G401.6 (cell line): ENCODE measurements around the gene ATP7B.
"Not testable (repeated sequence)": the region's sequence is repeated elsewhere in the genome, so short reads cannot be mapped to it uniquely, and the experiment has no call there.

Experiments used
- FAIRE-seq: peaks from 2 replicates; lab custom pipeline; 2012; peaks lifted over from hg19 to GRCh38; lab: Jason Lieb, UNC

Gene ATP7B

DNA sequence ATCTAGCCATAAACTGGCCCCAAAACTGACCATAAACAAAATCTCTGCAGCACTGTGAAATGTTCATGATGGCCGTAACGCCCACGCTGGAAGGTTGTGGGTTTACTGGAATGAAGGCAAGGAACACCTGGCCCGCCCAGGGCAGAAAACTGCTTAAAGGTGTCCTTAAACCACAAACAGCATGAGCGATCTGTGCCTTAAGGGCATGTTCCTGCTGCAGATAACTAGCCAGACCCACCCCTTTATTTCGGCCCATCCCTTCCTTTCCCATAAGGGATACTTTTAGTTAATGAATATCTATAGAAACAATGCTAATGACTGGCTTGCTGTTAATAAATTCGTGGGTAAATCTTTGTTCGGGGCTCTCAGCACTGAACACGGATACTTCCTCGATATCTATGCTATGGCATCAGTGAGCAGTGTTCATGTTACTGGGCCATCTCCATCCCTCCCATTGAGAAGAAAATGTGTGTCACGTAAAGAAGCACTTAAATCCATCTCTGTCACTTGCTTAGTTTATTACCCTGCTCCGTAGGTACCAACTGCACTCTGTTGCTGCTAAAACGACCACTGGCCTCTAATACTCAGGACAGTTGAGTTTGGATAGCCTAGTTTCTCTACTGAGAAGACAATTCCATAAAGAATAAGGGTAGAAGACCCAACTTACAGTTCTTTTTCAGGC, 5.3 kb downstream of the ATP7B start:
- FAIRE-seq, result no peak

DNA sequence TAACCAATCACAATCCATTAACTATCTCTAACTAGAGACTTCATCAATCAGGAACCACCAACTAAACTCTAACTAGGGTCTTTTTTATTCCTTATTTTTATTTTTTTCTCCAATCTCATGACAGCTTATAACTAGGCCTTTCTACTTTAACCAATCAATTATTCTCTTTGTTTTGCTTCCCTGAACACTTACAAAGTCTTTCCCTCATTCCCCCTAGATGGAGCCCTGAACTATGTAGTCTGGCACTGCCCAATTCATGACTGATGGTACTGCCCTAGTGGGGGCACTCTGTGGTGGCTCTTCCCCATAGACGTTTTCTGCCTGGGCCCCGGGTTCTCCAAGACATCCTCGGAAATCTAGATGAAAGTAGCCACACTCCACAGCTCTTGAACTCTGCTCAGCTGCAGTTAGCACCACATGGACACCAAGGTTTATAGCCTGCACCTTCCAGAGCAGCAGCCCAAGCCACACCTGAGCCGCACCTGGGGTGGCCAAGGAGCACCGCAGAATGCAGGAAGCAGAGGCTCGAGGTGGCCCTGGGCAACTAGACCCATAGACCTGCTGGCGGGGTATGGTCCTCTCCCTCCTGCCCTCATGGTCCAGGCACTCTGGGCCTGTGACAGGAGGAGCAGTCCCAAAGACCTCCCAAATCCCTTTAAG, 6.6 kb downstream of the ATP7B start:
- no peak for FAIRE-seq

DNA sequence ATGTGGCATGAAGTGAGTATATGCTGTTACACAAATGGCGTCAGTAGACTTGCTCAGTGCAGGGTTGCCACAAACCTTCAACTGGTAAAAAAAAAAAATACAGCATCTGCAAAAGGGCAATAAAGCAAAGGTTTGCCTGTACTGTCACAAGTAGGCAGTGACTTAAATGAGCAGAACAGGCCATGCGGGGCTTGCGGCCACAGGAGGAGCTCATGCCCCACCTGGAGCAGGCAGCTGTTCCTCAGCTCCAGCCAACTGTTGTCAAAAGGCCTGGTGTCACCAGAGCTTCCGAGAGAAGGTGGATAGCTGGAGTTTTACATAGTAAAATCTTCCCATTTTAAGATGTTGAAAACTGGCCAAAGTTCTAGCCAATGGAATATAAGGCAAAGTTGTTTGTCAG, 7.7 kb downstream of the ATP7B start:
- FAIRE-seq, result no peak

DNA sequence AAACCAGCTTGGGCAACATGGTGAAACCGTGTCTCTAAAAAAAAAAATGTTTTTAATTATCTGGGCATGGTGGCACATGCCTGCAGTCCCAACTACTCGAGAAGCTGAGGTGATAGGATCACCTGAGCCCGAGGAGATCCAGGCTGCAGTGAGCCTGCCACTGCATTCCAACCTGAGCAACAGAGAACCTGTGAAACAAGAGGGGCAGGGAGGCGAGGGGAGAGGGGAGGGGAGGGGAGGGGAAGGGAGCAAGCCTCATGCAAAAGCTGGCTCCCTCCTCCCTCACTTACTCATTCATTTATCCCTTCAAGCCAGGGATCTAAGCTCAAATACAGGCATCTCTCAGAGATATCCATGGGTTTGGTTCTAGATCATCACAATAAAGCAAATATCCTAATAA, 8.9 kb downstream of the ATP7B start:
- FAIRE-seq, result no peak

DNA sequence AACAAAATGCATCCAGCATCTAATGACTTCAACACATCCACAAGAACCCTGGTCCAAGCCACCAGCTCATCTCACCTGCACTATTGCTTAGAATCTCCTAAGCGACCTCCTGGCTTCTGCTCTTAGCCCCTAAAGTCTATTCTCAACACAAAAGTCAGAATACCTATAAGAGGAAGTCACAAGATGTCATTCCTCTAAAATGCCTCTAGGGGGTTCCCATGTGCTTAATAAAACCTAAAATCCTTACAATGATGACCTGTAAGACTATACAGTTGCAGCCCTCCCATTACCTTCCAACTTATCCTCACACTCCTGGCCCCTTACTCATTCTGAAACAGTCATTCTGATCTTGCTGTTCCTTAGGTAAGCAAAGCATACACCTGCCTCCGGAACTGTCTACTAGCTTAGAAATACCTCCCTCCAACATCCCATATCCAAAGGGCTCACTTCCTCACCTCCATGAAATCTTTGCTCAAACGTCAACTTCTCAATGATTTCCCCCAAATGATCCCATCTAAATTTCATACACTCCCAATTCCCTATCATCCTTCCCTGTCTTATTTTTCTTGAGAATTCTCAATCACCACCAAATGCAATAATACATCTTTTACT, 10.0 kb downstream of the ATP7B start:
- FAIRE-seq, result peak; percentile 78

DNA sequence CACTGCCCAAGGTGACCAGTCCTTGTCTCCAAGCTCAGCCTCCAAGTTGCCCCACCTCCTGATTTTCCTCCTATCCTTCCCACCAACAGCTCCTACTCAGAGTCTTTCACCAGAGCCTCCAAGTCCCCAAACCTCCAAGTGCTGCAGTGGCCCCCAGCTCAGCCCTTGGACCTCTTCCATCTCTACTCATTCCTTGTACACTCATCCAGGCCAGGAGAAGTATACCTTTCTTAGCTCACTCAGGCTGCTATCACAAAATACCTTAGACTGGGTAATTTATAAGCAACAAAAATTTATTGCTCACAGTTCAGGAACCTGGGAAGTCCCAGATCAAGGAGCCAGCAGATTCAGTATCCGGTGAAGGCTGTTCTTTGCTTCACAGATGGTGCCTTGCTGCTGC, 11.3 kb downstream of the ATP7B start:
- no peak for FAIRE-seq

DNA sequence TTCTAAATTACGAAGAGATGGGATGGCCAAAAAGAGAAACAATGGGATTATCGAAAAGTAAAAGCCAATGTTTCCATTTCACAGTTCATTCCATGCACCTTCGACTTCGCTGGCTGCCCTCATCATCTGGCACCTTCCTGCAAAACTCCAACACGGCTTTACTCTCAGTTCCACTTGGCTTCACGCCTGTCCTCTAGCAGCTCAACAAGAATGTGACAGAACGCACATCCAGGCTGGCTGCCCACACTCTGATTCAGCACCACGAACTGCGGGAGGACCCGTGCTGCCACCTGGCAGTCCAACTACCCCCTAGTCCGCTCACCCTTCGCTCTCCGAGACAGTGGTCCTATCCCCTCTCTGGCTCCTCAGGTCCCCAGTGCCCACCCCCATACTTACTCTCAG, 11.7 kb downstream of the ATP7B start:
- FAIRE-seq, result no peak

DNA sequence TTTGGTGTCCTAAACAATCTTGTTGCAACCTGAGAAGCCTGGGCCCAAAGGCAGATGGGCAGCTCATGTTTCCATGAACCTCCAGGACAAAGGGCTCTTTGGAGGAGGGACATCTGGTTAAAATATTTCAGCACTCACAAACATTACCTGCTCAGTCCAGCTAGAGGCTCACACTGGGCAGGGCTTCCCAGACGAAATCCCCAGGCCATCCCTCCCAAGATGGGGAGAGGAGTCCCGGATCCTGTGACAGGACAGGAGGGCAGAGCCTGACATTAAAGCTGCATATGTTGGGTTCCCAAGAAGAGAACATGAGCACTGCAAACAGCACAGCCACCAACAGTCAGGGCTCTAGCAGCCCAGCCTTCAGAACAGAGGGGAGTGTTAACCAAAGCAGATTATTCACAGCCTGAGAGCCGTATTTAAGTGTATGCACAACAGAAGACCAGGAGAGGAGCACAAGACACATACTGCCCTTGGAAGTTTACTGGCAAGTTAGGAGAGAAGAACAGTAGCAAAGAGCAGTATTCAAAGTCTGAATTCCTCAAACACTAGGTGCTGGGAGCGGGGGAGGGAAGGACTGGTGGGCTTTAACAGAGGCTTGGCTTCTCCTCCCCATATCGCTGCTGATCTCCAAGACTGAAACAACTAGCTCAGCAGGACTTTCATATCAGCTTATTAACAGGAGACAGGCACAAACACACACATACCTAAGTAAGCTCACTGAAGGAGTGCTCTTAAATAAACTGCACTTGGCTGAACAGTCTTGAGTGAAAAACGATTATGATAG, 12.3 kb downstream of the ATP7B start:
- no peak for FAIRE-seq

DNA sequence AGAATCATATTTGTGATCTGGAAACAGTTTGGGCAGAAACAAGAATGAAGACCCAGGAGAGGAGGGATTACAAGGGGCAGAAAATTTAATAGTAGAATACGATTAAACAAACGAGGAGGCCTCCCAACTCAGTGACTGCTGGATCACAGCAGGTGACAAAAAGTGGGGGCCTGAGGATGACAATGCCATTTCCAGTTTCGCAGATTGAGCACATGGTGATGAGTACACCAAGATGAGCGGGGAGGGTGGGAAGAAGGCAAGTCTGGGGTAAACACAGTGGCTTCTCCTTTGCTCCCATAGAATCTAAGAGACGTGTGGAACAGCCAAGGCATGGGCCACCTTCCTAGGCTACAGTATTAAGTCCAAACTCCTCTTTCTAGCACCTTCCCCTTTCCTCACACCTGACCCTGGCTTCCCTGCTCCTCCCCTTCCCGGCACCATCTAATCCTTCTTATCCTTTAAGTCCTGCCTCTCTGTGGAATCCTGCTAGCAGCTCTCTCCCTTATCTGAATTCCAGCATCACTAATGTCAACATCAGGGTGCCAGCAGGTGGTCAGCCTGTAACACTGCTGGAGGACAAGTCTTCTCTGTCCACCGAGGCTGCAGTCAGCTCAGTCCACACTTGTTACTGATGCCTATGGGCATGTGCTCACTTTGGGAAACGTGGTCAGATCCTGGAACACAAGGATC, 13.5 kb downstream of the ATP7B start:
- FAIRE-seq, result no peak

DNA sequence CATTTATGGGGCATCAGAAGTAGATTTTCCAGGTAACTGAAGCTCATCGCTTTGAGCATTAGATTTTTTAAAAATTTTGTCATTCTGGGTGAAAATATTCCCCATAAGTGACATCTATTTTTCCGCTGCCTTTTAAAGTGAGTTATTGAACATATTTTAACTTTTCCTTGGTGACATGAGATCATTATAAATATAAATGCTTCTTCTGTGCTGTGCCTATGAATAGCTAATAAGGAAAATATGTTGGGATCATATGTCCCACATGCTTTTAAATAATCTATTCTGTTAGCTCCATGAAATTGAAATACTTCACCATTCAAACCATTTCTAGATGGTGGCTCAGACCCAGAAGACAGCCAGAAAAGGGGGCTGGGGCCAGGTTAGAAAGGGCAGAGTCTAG, 14.1 kb downstream of the ATP7B start:
- no peak for FAIRE-seq

DNA sequence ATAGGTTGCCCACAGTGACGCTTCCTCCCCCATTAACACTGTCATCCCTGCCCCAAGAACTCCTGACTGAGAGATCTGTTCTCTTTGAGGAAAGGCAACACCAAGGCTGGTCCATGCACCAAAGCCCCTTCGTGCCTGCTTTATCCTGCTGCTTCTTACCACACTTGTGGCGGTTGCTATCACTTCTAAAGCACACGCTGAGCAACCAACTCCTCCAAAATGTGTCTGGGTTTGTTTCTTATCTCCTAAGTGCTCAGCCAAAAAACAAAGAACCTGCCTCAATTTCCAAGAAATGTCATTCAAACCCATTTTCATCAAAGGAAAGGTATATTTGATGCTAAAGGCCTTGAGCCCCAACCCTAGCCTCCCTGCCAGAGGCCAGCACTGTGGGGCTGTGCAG, 14.6 kb downstream of the ATP7B start:
- no peak for FAIRE-seq

DNA sequence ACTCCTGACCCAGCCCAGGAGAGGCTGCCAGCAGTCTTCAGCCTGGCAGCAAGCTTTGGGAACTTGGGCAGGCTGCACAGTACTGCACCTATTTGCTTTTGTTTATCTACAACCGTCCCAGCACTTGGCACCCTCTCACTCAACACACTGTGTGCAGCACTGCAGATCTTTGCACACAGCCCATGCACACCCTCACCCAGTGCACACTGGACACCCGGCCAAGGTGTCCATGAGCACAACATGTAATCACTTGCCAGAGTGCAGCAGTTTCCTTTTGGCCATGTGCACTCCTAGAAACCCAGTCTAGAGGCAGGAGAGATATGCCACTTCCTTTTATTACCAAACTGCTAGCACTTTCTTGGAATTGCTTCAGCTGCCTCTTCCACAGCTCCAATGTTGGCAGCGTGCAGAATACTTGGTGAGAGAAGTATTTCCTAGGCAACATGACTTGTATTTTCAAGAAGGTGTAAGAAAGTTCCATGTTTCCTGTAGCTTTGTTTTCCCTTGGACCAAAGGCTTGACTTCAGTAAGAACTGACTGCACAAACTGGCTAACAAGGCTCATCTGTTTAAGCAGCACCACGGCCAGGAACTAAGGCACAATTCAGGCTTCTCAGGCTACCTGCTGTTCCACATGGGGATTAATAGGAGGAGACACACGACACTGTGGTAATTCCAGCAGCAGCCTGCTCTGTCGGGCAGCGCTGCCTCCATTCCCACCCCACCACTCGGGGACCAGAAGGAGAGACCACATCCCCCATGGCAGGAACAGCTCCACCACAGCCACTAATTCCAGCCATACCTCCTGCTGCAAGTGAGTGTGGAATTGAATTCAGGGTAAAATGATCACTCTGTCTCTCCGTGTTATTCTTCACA, 15.3 kb downstream of the ATP7B start:
- FAIRE-seq, result no peak

DNA sequence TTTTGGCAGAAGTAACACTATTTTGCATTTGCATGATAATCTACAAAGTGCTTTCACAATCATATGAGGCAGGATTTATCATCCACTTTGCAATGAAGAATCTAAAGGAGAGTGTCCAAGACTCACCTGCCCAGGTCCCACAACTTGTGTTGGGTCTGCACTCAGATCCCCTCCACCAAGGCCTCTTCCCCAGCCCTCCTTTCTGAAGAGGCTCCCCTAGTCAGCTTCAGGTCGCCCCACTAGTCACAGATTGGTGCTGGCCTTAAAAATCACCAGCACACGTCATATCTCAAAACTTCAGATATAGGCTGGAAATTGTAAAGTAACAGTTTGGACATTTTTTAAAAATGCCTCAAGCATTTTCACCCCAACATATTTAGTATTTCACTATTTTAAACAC, 17.5 kb downstream of the ATP7B start:
- FAIRE-seq, result no peak

DNA sequence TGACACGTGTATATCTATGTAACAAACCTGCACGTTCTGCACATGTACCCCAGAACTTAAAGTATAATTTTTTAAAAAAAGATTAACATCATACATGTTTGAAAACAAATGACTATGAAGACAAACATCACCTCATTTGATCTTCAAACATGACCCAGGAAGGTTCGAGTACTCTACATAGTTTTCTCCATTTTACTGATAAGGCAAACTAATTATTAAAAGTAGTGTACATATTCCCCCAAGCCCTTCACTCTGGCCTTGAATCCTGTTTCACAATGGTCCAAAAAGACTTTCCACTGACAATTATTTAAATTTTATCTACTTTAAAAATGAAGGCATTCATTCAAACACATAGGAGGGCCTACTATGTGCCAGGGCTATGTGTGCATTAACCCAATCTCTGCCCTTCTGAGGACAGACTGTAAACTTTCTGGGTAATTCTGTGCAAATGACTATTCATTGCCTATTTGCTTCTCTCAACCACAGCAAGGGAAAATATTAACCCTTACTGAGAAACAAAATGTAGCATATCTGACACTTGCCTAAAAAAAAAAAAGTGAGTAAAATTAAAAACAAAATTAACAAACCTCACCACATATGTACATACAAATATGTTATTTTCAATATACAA, 22.1 kb downstream of the ATP7B start:
- FAIRE-seq, result no peak

DNA sequence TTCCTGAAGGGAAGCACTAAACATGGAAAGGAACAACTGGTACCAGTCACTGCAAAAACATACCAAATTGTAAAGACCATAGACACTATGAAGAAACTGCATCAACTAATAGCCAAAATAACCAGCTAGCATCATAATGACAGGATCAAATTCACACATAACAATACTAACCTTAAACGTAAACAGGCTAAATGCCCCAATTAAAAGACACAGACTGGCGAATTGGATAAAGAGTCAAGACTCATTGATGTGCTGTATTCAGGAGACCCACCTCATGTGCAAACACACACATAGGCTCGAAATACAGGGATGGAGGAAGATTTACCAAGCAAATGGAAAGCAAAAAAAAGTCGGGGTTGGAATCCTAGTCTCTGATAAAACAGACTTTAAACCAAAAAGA, 26.3 kb downstream of the ATP7B start:
- not testable (repeated sequence) for FAIRE-seq

DNA sequence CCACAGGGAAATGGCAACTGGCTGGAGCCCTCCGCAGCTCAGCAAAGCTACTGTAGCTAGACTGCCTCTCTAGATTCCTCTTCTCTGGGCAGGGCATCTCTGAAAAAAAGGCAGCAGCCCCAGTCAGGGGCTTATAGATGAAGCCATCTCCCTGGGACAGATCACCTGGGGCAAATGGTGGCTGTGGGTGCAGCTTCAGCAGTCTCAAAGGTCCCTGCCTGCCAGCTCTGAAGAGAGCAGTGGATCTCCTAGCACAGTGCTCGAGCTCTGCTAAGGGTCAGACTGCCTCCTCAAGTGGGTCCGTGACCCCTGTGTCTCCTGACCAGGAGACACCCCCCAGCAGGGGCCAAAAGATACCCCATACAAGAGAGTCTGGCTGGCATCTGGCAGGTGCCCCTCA, 28.0 kb downstream of the ATP7B start:
- FAIRE-seq, result not testable (repeated sequence)

DNA sequence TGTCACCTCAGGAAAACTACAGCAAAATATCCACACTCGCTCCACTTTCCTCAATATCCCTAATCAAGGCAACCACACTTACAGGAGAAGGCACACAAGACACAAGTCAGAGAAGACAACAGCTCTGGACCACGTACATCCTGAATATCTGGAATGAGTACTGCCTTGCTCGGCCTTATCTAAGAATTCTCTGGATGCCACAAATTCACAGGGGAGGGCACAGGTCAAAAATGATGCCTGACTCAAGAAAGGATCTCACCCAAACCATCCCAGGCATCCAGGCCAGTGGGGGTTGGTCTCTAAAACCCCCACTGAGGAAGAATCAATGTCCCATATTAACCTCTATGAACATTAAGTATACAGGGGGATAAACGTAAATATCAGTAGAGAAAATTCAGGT, 29.9 kb downstream of the ATP7B start:
- no peak for FAIRE-seq

DNA sequence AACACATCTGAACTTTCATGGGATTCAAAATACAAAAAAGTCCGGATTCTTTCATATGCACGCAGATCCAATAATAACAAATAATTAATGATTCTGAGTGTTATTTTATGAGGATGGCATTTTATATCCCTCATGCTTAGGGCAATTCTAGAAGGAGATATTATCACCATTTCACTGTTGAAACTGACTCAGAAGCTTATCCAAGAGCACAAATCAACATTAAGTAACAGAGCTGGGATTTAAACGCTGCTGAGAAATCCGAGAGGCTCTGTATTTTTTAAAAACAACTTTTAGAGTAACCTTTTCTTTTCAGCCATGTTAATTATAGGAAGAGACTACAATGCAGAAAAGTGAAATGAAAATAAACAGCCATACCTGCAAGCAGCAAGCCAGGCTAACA, 30.3 kb downstream of the ATP7B start:
- FAIRE-seq, result no peak

DNA sequence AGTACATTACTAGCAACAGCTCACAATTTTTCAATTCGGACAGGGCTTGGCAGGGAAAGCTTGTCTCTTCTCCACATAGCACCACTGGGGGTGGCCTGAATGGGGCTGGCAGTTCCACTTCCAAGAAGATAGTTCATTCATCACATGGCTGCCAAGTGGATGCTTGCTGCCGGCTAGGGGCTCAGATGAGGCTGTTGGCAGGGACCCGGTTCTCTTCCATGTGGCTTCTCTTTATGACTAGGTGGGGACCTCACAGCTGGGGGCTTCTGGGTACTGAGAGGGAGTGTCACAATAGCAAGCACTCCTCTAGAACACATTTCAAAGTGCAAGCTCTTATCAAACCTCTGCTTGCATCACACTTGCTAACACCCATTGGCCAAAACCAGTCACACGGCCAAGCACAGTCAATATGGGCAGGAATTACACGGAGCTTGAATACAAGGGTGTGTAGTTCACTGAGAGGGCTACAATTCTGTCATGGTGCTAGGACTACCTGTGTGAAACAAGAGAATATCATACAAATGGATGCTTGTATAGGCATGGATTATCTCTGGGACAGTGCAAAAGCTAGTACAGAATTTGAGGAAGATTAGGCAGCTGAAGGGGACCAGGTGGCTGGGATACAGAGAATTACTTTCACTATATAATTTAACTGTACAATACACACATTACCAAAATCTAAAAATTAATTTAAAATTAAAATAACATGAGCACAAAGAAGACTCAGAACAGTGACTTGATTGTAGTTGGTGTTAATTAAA, 32.3 kb downstream of the ATP7B start:
- FAIRE-seq, result no peak

DNA sequence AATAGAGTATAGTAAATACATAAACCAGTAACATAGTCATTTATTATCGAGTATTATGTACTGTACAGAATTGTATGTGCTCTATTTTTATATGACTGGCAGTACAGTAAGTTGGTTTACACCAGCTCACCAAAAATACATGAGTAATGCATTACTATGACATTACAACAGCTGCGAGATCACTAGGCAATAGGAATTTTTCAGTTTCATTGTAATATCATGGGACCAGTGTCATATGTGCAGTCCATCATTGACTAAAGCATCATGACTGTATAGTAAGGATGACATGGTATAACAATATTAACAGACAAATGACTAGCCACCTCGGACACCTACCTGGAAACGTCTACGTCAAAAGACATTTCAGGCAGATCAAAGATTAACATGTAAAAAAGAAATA, 33.6 kb downstream of the ATP7B start:
- no peak for FAIRE-seq
